Mesendoderm (in vitro differentiated cells): Measurements from ENCODE around the gene PRM3.

ENCODE experiments used
- DNase-seq: peaks from one replicate; pipeline ENCODE4 v3.0.0; 2013
- H2AK5ac ChIP-seq: 2 replicates; pipeline ENCODE4 v1.6.1; 2013; ENCODE audit warnings: low read length, inconsistent platforms
- H2BK120ac ChIP-seq: 2 replicates; pipeline ENCODE4 v1.6.1; 2013; ENCODE audit warnings: low read depth, mild to moderate bottlenecking, low read length, moderate library complexity, mixed read lengths
- H2BK15ac ChIP-seq: replicated peaks from 2 replicates; pipeline ENCODE4 v1.6.1; 2013; ENCODE audit warnings: low read depth, mild to moderate bottlenecking, moderate library complexity
- H2BK5ac ChIP-seq: 2 replicates; pipeline ENCODE4 v1.6.1; 2013; ENCODE audit warnings: low read length, inconsistent platforms
- H3K18ac ChIP-seq: 2 replicates; pipeline ENCODE4 v1.6.1; 2013; ENCODE audit warnings: mild to moderate bottlenecking, low read length, mixed read lengths
- H3K23ac ChIP-seq: one replicate; pipeline ENCODE4 v1.6.1; 2013; ENCODE audit warnings: low read length
- H3K27ac ChIP-seq: 2 replicates; pipeline ENCODE4 v1.5.1; 2013; ENCODE audit warnings: low read depth, mild to moderate bottlenecking, inconsistent platforms, low read length, moderate library complexity
- H3K27me3 ChIP-seq: 2 replicates; pipeline ENCODE4 v1.6.1; 2013; ENCODE audit warnings: low read length, control low read depth, mild to moderate bottlenecking, inconsistent platforms; ENCODE audit not compliant: insufficient read depth, poor library complexity
- H3K36me3 ChIP-seq: 2 replicates; pipeline ENCODE4 v1.6.1; 2013; ENCODE audit warnings: low read length, inconsistent platforms; ENCODE audit not compliant: control insufficient read depth, insufficient read depth
- H3K4ac ChIP-seq: one replicate; pipeline ENCODE4 v1.6.1; 2013; ENCODE audit warnings: low read depth, mild to moderate bottlenecking, low read length, moderate library complexity
- H3K4me1 ChIP-seq: 2 replicates; pipeline ENCODE4 v1.6.1; 2013; ENCODE audit warnings: low read depth, low read length, inconsistent platforms; ENCODE audit not compliant: control insufficient read depth
- H3K4me2 ChIP-seq: 2 replicates; pipeline ENCODE4 v1.6.1; 2013; ENCODE audit warnings: low read length
- H3K4me3 ChIP-seq: 2 replicates; pipeline ENCODE4 v1.5.1; 2013; ENCODE audit warnings: mild to moderate bottlenecking, low read length
- H3K56ac ChIP-seq: one replicate; pipeline ENCODE4 v1.6.1; 2013; ENCODE audit warnings: low read length
- H3K79me1 ChIP-seq: 2 replicates; pipeline ENCODE4 v1.6.1; 2013; ENCODE audit warnings: low read length, inconsistent platforms
- H3K79me2 ChIP-seq: 2 replicates; pipeline ENCODE4 v1.6.1; 2013; ENCODE audit warnings: mild to moderate bottlenecking, low read length; ENCODE audit not compliant: control insufficient read depth, insufficient read depth
- H3K9ac ChIP-seq: 2 replicates; pipeline ENCODE4 v1.6.1; 2013; ENCODE audit warnings: low read length, inconsistent platforms
- H4K5ac ChIP-seq: one replicate; pipeline ENCODE4 v1.6.1; 2013; ENCODE audit warnings: low read length
- H4K8ac ChIP-seq: one replicate; pipeline ENCODE4 v1.6.1; 2013; ENCODE audit warnings: low read depth, mild to moderate bottlenecking, control low read depth, low read length, moderate library complexity
- WGBS: extraction: QIAGEN DNeasy Blood & Tissue Kit; methylation state at CpG from one replicate; pipeline ENCODE4 v1.1.7; 2013; ENCODE audit warnings: low lambda C conversion rate, missing lambda C conversion rate; ENCODE audit not compliant: insufficient coverage; ENCODE audit errors: extremely low coverage; 5-methylcytosine and 5-hydroxymethylcytosine counted together

PRM3 gene

GRCh38 chr16:11297492-11298142 lies 24.2 kb upstream of the PRM3 start:
- peaks cover 6% of the 10 kb centered on the region for H3K4me1 ChIP-seq
- H3K18ac ChIP-seq: no peak overlapping the region
- H3K9ac ChIP-seq: peak overlapping the region; percentile 11
- peak; percentile 49 for DNase-seq
- peak overlapping the region; percentile 25 for H3K4me2 ChIP-seq
- no peaks in the 10 kb centered on the region for H3K79me2 ChIP-seq
- H2BK5ac ChIP-seq: no peak overlapping the region
- no peak overlapping the region for H3K4ac ChIP-seq
- no CpG with 5 or more reads among the region's 19 CpGs for WGBS
- H2BK15ac ChIP-seq: no peak overlapping the region
- peak overlapping the region; percentile 81 for H3K56ac ChIP-seq
- H2AK5ac ChIP-seq: no peak overlapping the region
- no peak overlapping the region for H4K8ac ChIP-seq
- H2BK120ac ChIP-seq: no peak overlapping the region
- no peaks in the 10 kb centered on the region for H3K36me3 ChIP-seq
- no peaks in the 10 kb centered on the region for H3K79me1 ChIP-seq
- H3K4me3 ChIP-seq: no peak overlapping the region
- peak overlapping the region; percentile 59 for H3K23ac ChIP-seq
- no peak overlapping the region for H3K27ac ChIP-seq
- H4K5ac ChIP-seq: no peak overlapping the region
- no peaks in the 10 kb centered on the region for H3K27me3 ChIP-seq

- Histone ChIP-seq H4K8ac (no peak overlapping the region), H2AK5ac (no peak overlapping the region), H3K79me2 (no peaks in the 10 kb centered on the region), H3K4me1 (peaks cover 6% of the 10 kb centered on the region), H2BK5ac (no peak overlapping the region), H3K4me2 (no peak overlapping the region), H3K27me3 (no peaks in the 10 kb centered on the region), H3K79me1 (no peaks in the 10 kb centered on the region), H3K56ac (peak overlapping the region; percentile 81), H3K9ac (no peak overlapping the region), H2BK120ac (peak overlapping the region; percentile 69), H3K27ac (no peak overlapping the region), H3K4me3 (no peak overlapping the region), H3K4ac (no peak overlapping the region), H3K23ac (no peak overlapping the region), H2BK15ac (no peak overlapping the region), H3K18ac (peak overlapping the region; percentile 36), H3K36me3 (no peaks in the 10 kb centered on the region), H4K5ac (no peak overlapping the region)
- WGBS: no CpG with 5 or more reads among the region's 10 CpGs
- no peak for DNase-seq
Measured at GRCh38 chr16:11296706-11297491, 23.5 kb upstream of the PRM3 start.

- no peak for DNase-seq
- Histone ChIP-seq H3K23ac (no peak overlapping the region), H3K4me1 (peaks cover 6% of the 10 kb centered on the region), H2BK5ac (no peak overlapping the region), H3K27ac (no peak overlapping the region), H3K27me3 (no peaks in the 10 kb centered on the region), H3K18ac (peak overlapping the region; percentile 36), H3K36me3 (no peaks in the 10 kb centered on the region), H3K79me1 (no peaks in the 10 kb centered on the region), H3K79me2 (no peaks in the 10 kb centered on the region), H3K56ac (peak overlapping the region; percentile 49), H4K5ac (no peak overlapping the region), H3K4me3 (no peak overlapping the region), H2AK5ac (no peak overlapping the region), H3K9ac (no peak overlapping the region), H3K4me2 (no peak overlapping the region), H2BK120ac (peak overlapping the region; percentile 35), H3K4ac (peak overlapping the region; percentile 66), H4K8ac (no peak overlapping the region), H2BK15ac (no peak overlapping the region)
- WGBS: no CpG with 5 or more reads among the region's 3 CpGs
Measured at GRCh38 chr16:11296351-11296705, 22.9 kb upstream of the PRM3 start.

GRCh38 chr16:11295672-11296071 lies 22.2 kb upstream of the PRM3 start:
- Histone ChIP-seq H3K4me2 (no peak overlapping the region), H4K8ac (no peak overlapping the region)
- WGBS: no CpG with 5 or more reads among the region's 4 CpGs

GRCh38 chr16:11292076-11292748 lies 18.8 kb upstream of the PRM3 start:
- Histone ChIP-seq H3K79me1 (no peaks in the 10 kb centered on the region), H3K4me2 (no peak overlapping the region), H3K56ac (no peak overlapping the region), H3K23ac (no peak overlapping the region), H3K27ac (peak overlapping the region; percentile 4), H2BK120ac (no peak overlapping the region), H2BK5ac (no peak overlapping the region), H3K27me3 (no peaks in the 10 kb centered on the region), H2BK15ac (no peak overlapping the region), H3K4me1 (peaks cover 6% of the 10 kb centered on the region), H4K5ac (no peak overlapping the region), H3K18ac (no peak overlapping the region), H3K79me2 (no peaks in the 10 kb centered on the region), H2AK5ac (no peak overlapping the region), H3K9ac (no peak overlapping the region), H3K36me3 (no peaks in the 10 kb centered on the region), H3K4me3 (no peak overlapping the region), H3K4ac (no peak overlapping the region), H4K8ac (no peak overlapping the region)
- no CpG with 5 or more reads among the region's 7 CpGs for WGBS
- DNase-seq: no peak

More at GRCh38 chr16:11295672-11296071, 22.2 kb upstream of the PRM3 start:
- no peak overlapping the region for H2BK120ac ChIP-seq
- no peak overlapping the region for H3K4ac ChIP-seq
- peaks cover 10% of the 10 kb centered on the region for H3K4me1 ChIP-seq
- no peak overlapping the region for H3K27ac ChIP-seq
- no peak for DNase-seq
- no peak overlapping the region for H2BK5ac ChIP-seq
- no peaks in the 10 kb centered on the region for H3K79me2 ChIP-seq
- no peak overlapping the region for H3K18ac ChIP-seq
- H2BK15ac ChIP-seq: no peak overlapping the region
- H3K79me1 ChIP-seq: no peaks in the 10 kb centered on the region
- H4K5ac ChIP-seq: no peak overlapping the region
- no peak overlapping the region for H3K56ac ChIP-seq
- no peak overlapping the region for H3K23ac ChIP-seq
- no peak overlapping the region for H3K9ac ChIP-seq
- no peak overlapping the region for H3K4me3 ChIP-seq
- no peaks in the 10 kb centered on the region for H3K27me3 ChIP-seq
- H2AK5ac ChIP-seq: no peak overlapping the region
- H3K36me3 ChIP-seq: no peaks in the 10 kb centered on the region
